ENCODE data around the gene CTIF.

DNA sequence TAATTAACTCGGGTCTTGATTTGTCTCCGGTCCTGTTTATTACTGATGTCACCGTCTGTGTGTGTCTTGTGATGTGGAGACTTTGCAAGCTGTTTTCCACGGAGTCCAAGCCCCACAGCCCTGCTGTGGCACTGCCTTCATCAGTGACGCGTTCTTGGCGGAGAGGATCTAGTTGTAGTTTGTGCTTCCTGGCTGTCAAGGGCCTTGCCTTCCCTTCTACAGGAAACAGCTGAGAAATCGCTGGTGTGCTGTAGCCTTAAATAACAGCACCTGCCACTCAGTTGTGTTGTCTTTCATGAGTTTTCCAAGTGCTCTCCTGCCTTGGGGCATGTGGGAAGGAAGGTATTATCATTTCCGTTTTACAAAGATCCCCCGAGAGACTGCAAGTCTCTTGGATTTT is 26.3 kb downstream of the CTIF start:
- TF ChIP-seq, protein P1, sequence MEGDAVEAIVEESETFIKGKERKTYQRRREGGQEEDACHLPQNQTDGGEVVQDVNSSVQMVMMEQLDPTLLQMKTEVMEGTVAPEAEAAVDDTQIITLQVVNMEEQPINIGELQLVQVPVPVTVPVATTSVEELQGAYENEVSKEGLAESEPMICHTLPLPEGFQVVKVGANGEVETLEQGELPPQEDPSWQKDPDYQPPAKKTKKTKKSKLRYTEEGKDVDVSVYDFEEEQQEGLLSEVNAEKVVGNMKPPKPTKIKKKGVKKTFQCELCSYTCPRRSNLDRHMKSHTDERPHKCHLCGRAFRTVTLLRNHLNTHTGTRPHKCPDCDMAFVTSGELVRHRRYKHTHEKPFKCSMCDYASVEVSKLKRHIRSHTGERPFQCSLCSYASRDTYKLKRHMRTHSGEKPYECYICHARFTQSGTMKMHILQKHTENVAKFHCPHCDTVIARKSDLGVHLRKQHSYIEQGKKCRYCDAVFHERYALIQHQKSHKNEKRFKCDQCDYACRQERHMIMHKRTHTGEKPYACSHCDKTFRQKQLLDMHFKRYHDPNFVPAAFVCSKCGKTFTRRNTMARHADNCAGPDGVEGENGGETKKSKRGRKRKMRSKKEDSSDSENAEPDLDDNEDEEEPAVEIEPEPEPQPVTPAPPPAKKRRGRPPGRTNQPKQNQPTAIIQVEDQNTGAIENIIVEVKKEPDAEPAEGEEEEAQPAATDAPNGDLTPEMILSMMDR (IDR thresholded peaks at IDR 0.05; ENCODE audit: poor library complexity, severe bottlenecking): no peak
- TF ChIP-seq, protein P2, sequence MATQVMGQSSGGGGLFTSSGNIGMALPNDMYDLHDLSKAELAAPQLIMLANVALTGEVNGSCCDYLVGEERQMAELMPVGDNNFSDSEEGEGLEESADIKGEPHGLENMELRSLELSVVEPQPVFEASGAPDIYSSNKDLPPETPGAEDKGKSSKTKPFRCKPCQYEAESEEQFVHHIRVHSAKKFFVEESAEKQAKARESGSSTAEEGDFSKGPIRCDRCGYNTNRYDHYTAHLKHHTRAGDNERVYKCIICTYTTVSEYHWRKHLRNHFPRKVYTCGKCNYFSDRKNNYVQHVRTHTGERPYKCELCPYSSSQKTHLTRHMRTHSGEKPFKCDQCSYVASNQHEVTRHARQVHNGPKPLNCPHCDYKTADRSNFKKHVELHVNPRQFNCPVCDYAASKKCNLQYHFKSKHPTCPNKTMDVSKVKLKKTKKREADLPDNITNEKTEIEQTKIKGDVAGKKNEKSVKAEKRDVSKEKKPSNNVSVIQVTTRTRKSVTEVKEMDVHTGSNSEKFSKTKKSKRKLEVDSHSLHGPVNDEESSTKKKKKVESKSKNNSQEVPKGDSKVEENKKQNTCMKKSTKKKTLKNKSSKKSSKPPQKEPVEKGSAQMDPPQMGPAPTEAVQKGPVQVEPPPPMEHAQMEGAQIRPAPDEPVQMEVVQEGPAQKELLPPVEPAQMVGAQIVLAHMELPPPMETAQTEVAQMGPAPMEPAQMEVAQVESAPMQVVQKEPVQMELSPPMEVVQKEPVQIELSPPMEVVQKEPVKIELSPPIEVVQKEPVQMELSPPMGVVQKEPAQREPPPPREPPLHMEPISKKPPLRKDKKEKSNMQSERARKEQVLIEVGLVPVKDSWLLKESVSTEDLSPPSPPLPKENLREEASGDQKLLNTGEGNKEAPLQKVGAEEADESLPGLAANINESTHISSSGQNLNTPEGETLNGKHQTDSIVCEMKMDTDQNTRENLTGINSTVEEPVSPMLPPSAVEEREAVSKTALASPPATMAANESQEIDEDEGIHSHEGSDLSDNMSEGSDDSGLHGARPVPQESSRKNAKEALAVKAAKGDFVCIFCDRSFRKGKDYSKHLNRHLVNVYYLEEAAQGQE (IDR thresholded peaks at IDR 0.05; ENCODE audit: borderline replicate concordance): no peak

Measured in neural cell (in vitro differentiated cells).